DOHH2 (cell line): ENCODE measurements around the gene TBC1D20.

ENCODE experiments used
- EZH2phosphoT487 ChIP-seq: fragments of 200-600 bp; sonication (generic); IDR thresholded peaks from 2 replicates; pipeline ENCODE4 v1.6.1; 2017; ENCODE audit warnings: borderline replicate concordance, mild to moderate bottlenecking, antibody characterized with exemption, low read length, moderate library complexity, mixed read lengths
- TF ChIP-seq, protein P1 (sequence below): fragments of 200-600 bp; sonication (generic); IDR thresholded peaks from one replicate; pipeline ENCODE4 v1.5.1; 2014; ENCODE audit warnings: antibody characterized with exemption, mild to moderate bottlenecking, low read depth, low read length; ENCODE audit not compliant: poor library complexity, severe bottlenecking

GRCh38 chr20:428658-429200 is 33.6 kb downstream of the TBC1D20 start:
- TF ChIP-seq, protein P1, sequence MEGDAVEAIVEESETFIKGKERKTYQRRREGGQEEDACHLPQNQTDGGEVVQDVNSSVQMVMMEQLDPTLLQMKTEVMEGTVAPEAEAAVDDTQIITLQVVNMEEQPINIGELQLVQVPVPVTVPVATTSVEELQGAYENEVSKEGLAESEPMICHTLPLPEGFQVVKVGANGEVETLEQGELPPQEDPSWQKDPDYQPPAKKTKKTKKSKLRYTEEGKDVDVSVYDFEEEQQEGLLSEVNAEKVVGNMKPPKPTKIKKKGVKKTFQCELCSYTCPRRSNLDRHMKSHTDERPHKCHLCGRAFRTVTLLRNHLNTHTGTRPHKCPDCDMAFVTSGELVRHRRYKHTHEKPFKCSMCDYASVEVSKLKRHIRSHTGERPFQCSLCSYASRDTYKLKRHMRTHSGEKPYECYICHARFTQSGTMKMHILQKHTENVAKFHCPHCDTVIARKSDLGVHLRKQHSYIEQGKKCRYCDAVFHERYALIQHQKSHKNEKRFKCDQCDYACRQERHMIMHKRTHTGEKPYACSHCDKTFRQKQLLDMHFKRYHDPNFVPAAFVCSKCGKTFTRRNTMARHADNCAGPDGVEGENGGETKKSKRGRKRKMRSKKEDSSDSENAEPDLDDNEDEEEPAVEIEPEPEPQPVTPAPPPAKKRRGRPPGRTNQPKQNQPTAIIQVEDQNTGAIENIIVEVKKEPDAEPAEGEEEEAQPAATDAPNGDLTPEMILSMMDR, result no peak
- TF ChIP-seq EZH2phosphoT487, result no peak
